DND-41 (cell line): ENCODE data around the gene ARHGEF4.

ENCODE experiments used
- ATAC-seq: fragments of 200-7000 bp; cut with Tn5 transposase; 3 replicates; pipeline ENCODE4 v1.9.1; 2021; ENCODE audit warnings: low read depth; ENCODE audit not compliant: insufficient read depth
- DNase-seq: peaks from one replicate; pipeline ENCODE4 v3.0.0-alpha.2; 2020
- H2AFZ ChIP-seq: 2 replicates; pipeline ENCODE4 v1.6.0; 2012; ENCODE audit warnings: low read depth, low read length
- H3K27ac ChIP-seq: 2 replicates; pipeline ENCODE4 v1.5.1; 2012; ENCODE audit warnings: low read length, inconsistent platforms
- H3K27me3 ChIP-seq: fragments of 200-600 bp; sonication (generic); 2 replicates; pipeline ENCODE4 v1.6.0; 2012; ENCODE audit warnings: low read length, mild to moderate bottlenecking, inconsistent platforms; ENCODE audit not compliant: insufficient read depth, poor library complexity
- H3K36me3 ChIP-seq: 2 replicates; pipeline ENCODE4 v1.5.1; 2012; ENCODE audit warnings: low read length, inconsistent platforms; ENCODE audit not compliant: insufficient read depth
- H3K4me1 ChIP-seq: 2 replicates; pipeline ENCODE4 v1.5.1; 2012; ENCODE audit warnings: mild to moderate bottlenecking, low read length; ENCODE audit not compliant: insufficient read depth
- H3K4me2 ChIP-seq: 2 replicates; pipeline ENCODE4 v1.6.0; 2012; ENCODE audit warnings: mild to moderate bottlenecking, moderate library complexity, low read length, inconsistent platforms; ENCODE audit not compliant: insufficient read depth
- H3K4me3 ChIP-seq, 2 experiments: fragments of 200-600 bp in 1 of 2; shearing (Covaris generic) in 1 of 2; 2 replicates each; pipeline ENCODE4 v1.5.1; 2012 to 2016; ENCODE audit warnings: inconsistent platforms in 2 of 2, low read length in 2 of 2, mild to moderate bottlenecking in 2 of 2, low read depth in 1 of 2, moderate library complexity in 1 of 2
- H3K79me2 ChIP-seq: 2 replicates; pipeline ENCODE4 v1.6.0; 2012; ENCODE audit warnings: low read length, inconsistent platforms; ENCODE audit not compliant: insufficient read depth
- H3K9ac ChIP-seq: 2 replicates; pipeline ENCODE4 v1.6.0; 2012; ENCODE audit warnings: low read depth, mild to moderate bottlenecking, inconsistent platforms, low read length, moderate library complexity
- H3K9me3 ChIP-seq: 2 replicates; pipeline ENCODE4 v1.5.1; 2012; ENCODE audit warnings: low read length, moderate library complexity, mild to moderate bottlenecking, inconsistent platforms; ENCODE audit not compliant: insufficient read depth, severe bottlenecking
- H4K20me1 ChIP-seq: 2 replicates; pipeline ENCODE4 v1.6.0; 2012; ENCODE audit warnings: low read length; ENCODE audit not compliant: insufficient read depth
- EZH2 ChIP-seq: IDR thresholded peaks from 3 replicates; pipeline ENCODE4 v1.6.1; 2012; ENCODE audit warnings: borderline replicate concordance, low read depth, mild to moderate bottlenecking, moderate library complexity, low read length, inconsistent platforms; ENCODE audit not compliant: severe bottlenecking
- TF ChIP-seq, protein P1 (sequence below): IDR thresholded peaks from 2 replicates; pipeline ENCODE4 v1.5.1; 2012; ENCODE audit warnings: borderline replicate concordance, low read length, moderate library complexity, mild to moderate bottlenecking; ENCODE audit not compliant: poor library complexity, severe bottlenecking; ENCODE audit errors: extremely low read depth

Gene ARHGEF4

DNA sequence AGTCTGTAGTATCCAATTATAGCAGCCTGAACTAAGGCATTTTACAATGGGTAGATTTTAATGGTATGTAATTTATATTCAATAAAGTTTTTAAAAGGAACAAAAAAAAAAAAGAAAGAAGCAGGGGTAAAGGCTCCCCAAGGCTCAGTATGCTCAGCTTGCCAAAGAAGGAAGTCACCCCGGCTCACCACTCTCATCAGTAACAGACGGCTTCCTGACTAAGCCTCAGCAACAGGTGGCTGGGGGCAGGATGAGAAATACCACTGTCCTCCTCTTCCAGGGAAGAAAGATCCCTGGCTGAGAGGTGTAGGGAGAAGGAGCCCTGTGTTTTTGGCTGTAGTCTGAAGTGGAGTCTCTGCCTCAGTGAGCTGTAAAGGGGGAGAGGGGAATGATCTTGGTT lies 121.2 kb downstream of the ARHGEF4 start:
- H4K20me1 ChIP-seq = no peaks in the 10 kb centered on the region

DNA sequence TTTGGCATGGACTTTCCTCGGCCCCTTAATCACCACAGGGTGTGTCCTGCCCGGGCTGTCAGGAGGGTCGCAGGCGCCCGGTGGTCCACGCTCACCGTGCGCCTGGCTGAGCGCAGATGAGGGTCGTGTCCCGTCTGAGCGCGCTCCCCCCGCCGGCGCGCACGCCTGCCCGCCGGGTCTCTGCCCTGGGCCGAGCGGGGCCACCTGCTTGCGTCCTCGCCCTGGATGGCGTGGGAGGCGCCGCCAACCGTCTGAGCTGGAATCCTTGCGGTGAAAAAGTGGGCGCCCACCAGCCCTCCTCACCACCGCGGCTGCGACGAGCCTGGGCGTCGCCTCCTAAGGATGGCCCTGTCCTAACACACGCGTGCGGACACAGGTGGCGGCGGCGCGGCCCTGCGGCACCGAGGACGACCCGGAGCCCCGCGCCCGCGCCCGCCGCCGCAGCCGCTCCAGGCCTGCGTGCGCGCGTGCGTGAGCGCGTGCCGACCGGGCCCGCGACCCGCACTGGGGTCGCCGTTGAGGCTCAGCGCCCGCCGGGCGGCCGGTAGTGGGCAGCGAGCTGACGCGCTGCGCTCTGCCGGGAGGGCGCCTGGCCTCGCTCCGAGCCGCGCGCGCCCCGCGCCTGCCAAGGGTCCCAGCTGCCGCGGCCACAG lies 126.6 kb downstream of the ARHGEF4 start:
- Histone ChIP-seq H3K36me3 (no peaks in the 10 kb centered on the region), H3K9ac (no peak overlapping the region), H3K27ac (no peak overlapping the region), H3K4me1 (no peaks in the 10 kb centered on the region), H2AFZ (no peak overlapping the region), H3K9me3 (no peaks in the 10 kb centered on the region), H3K4me2 (no peak overlapping the region), H3K79me2 (no peaks in the 10 kb centered on the region), H3K27me3 (no peaks in the 10 kb centered on the region), H3K4me3 (no peak overlapping the region), H4K20me1 (no peaks in the 10 kb centered on the region)
- DNase-seq (no peak), ATAC-seq (no peak)
- TF ChIP-seq, protein P1, sequence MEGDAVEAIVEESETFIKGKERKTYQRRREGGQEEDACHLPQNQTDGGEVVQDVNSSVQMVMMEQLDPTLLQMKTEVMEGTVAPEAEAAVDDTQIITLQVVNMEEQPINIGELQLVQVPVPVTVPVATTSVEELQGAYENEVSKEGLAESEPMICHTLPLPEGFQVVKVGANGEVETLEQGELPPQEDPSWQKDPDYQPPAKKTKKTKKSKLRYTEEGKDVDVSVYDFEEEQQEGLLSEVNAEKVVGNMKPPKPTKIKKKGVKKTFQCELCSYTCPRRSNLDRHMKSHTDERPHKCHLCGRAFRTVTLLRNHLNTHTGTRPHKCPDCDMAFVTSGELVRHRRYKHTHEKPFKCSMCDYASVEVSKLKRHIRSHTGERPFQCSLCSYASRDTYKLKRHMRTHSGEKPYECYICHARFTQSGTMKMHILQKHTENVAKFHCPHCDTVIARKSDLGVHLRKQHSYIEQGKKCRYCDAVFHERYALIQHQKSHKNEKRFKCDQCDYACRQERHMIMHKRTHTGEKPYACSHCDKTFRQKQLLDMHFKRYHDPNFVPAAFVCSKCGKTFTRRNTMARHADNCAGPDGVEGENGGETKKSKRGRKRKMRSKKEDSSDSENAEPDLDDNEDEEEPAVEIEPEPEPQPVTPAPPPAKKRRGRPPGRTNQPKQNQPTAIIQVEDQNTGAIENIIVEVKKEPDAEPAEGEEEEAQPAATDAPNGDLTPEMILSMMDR = no peak
- TF ChIP-seq EZH2 = no peak

More for the DNA sequence above, 121.2 kb downstream of the ARHGEF4 start:
- TF ChIP-seq, protein P1 = no peak
- no peak for TF ChIP-seq EZH2
- H3K36me3 ChIP-seq = no peaks in the 10 kb centered on the region
- H3K4me2 ChIP-seq = no peak overlapping the region
- ATAC-seq (peak; percentile 76), DNase-seq (peak; percentile 8)
- H3K27me3 ChIP-seq = no peaks in the 10 kb centered on the region
- peaks cover 14% of the 10 kb centered on the region for H3K9me3 ChIP-seq
- no peak overlapping the region for H3K9ac ChIP-seq
- H3K4me1 ChIP-seq = no peaks in the 10 kb centered on the region
- no peak overlapping the region for H2AFZ ChIP-seq
- no peaks in the 10 kb centered on the region for H3K79me2 ChIP-seq
- no peak overlapping the region for H3K27ac ChIP-seq
- H3K4me3 ChIP-seq = no peak overlapping the region

DNA sequence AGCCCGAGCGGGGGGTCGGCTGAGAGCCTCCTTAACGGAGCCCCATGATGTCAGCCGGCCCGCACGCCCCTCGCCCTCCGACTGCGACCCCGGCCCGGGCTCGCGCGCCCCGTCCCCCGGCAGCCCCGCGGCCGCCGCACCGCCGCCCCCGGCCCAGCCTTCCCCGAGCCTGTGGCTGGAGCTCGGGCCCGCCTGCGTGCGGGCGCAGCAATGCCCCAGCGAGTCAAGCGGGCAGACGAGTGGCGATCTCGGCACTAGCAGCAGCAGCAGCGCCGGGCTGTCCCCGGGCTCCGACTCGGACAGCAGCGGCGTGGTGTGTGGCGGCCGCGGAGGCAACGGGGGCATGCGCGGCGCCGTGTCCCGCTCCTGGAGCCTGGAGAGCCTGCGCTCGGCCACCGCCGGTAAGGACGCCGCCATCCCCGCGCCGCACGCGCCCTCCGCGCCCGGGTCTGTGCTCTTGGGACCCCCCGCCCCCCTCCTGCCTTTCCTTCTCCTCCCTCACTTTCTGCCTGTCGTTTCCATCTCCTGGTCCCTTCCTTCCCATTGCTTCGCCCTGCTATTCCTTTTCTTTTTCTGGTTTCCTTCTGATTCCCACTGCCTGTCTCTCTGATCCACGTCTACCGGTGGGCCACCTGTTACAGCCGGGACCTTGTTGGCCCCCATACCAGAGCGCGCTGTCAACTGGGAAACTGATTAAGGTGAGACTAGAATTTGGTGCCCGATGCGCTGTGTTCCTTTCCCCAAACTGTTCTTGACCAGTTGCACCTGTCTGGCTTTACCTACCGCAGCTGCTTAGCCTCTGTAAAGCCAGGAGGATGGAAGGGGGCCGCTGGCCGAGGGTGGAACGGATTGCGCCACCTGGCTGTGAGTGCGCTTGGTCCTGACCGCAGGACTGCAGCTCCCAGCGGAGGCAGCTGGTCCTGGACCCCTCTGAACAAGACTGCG lies 127.4 kb downstream of the ARHGEF4 start:
- Histone ChIP-seq H3K9me3 (no peaks in the 10 kb centered on the region), H2AFZ (no peak overlapping the region), H3K27ac (no peak overlapping the region), H3K9ac (no peak overlapping the region), H3K36me3 (no peaks in the 10 kb centered on the region), H3K79me2 (no peaks in the 10 kb centered on the region), H4K20me1 (no peaks in the 10 kb centered on the region), H3K4me3 (no peak overlapping the region), H3K4me1 (no peaks in the 10 kb centered on the region), H3K4me2 (no peak overlapping the region), H3K27me3 (no peaks in the 10 kb centered on the region)
- no peak for DNase-seq
- TF ChIP-seq, protein P1 = no peak
- no peak for TF ChIP-seq EZH2
- ATAC-seq = no peak
